Neural cell (in vitro differentiated cells): ENCODE results near the gene HDAC9.

ENCODE experiments used
- CTCF ChIP-seq: fragments of 450-650 bp; IDR thresholded peaks from 2 replicates; pipeline ENCODE4 v1.5.1; 2014; ENCODE audit warnings: antibody characterized with exemption, mild to moderate bottlenecking, moderate library complexity; ENCODE audit not compliant: poor library complexity, severe bottlenecking
- EP300 ChIP-seq: fragments of 450-650 bp; conservative IDR thresholded peaks from 2 replicates; pipeline ENCODE4 v1.6.1; 2014; ENCODE audit warnings: antibody characterized with exemption, mild to moderate bottlenecking, moderate library complexity; ENCODE audit not compliant: poor library complexity, severe bottlenecking
- EZH2 ChIP-seq: fragments of 200-600, 300-800 bp; shearing (Covaris generic), sonication (generic); IDR thresholded peaks from 2 replicates; pipeline ENCODE4 v1.6.1; 2014; ENCODE audit warnings: antibody characterized with exemption, low read length, borderline replicate concordance, mild to moderate bottlenecking; ENCODE audit not compliant: insufficient read depth, poor library complexity, severe bottlenecking
- POLR2AphosphoS5 ChIP-seq: IDR thresholded peaks from 2 replicates; pipeline ENCODE4 v1.6.1; 2012

- TF ChIP-seq EZH2 (no peak), CTCF (no peak), POLR2AphosphoS5 (no peak), EP300 (no peak)
Observed at GRCh38 chr7:18754766-18755165, 259.2 kb downstream of the HDAC9 start.
